ENCODE data around the gene TNFRSF9. TPM values are rescaled to one million over a fixed set of nuclear protein-coding genes. Genes with fewer than 3 reads are reported as not detected.

TNFRSF9 gene
- total and polyA plus RNA-seq, 2 of the 8 experiments (the other 6 are each of a cell fraction or from before 2014, with no cell fraction given): not detected

GRCh38 chr1:7942214-7942921 is 1.7 kb upstream of the TNFRSF9 start (continued):
- no peak for TF ChIP-seq CHD7 (IDR thresholded peaks at IDR 0.05; ENCODE audit: insufficient replicate concordance, low read length)
- peak in 1 of 2 experiments; percentile 73; a peak in 1 of 4 replicates for TF ChIP-seq HDAC2 (IDR thresholded peaks at IDR 0.05; ENCODE audit: borderline replicate concordance in 1 of 2, low read depth in 2 of 2, low read length in 2 of 2)
- TF ChIP-seq CTCF (IDR thresholded peaks at IDR 0.05; ENCODE audit: control extremely low read depth in 1 of 3, insufficient read depth in 1 of 3, low read depth in 1 of 3, low read length in 3 of 3): peak; percentile 47 to 73 (median 57)
- TF ChIP-seq MAFK (IDR thresholded peaks at IDR 0.05; ENCODE audit: low read depth, low read length): no peak
- TF ChIP-seq HDAC6 (IDR thresholded peaks at IDR 0.05; ENCODE audit: low read depth, low read length): no peak
- TF ChIP-seq SAP30 (IDR thresholded peaks at IDR 0.05; ENCODE audit: insufficient read depth, insufficient replicate concordance, low read length): no peak
- no peak for TF ChIP-seq JUN (IDR thresholded peaks at IDR 0.05; ENCODE audit: low read depth, low read length)

Data from H1 (cell line).